GM21390 (cell line): ENCODE data around the gene PRKACB.

ENCODE experiments used
- ATAC-seq: cut with Tn5 transposase; IDR thresholded peaks from one replicate; pipeline ENCODE4 v1.9.1; 2021; ENCODE audit not compliant: unreplicated experiment

PRKACB gene

GRCh38 chr1:84155517-84155916, 11.4 kb downstream of the PRKACB start:
- no peak for ATAC-seq

GRCh38 chr1:84156210-84156621, 12.1 kb downstream of the PRKACB start:
- peak; percentile 39 for ATAC-seq

- no peak for ATAC-seq
These were observed 15.6 kb downstream of the PRKACB start for GRCh38 chr1:84159533-84160240.

DNA sequence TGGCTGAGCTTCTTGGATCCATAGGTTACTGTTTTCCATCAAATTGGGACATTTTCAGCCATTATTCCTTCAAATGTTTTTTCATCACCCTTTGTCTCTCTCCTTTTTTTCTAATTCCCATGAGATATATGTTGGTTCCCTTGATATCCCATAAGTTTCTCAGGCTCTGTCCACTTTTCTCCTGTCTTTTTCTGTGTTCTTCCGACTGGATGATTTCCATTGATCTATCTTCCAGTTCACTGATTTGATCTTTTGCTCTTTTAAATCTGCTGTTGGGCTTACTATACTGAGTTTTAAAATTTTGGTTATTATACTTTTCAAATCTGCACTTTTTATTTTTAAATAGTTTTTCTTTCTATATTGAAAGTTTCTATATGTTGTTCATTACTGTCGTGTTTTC, 18.2 kb downstream of the PRKACB start:
- no peak for ATAC-seq

DNA sequence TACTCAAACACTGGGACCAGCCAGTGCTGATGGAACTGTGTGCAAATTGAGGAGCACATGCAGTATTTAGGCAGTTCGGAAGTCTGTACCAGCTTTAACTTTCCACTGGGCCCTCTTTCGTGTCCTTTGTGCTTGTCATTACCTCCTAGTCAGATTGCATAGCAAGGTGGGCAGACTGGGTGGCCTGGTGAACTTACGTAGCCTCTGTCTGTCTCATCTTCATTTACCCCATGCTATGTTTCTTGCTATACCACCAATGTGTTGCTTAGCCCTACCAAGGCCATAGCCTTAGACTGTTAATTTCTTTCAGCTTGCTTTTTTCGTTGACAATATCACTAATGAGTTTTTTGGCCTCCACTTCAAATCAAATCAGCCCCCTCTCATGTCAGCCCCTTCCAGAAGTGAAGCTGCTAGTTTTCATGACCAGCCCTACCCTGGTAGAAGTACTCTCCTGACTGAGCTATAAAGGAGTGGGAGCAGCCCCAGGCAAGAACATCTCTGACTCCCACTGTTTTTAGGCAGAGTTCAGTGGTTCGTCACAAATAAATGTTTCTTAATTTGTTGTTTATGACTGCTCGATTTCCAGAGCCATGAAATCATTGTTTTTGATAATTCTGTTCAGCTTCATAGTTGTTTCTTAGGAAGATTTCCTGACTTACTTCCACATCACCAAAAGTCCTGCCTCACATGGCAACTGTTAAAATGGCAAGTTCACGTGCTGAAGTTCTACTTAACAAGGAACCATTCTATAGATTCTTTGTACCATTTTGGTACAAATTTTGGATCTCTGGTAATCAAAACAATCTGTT, 19.3 kb downstream of the PRKACB start:
- no peak for ATAC-seq

GRCh38 chr1:84164161-84164560, 20.1 kb downstream of the PRKACB start:
- no peak for ATAC-seq

- no peak for ATAC-seq
These were observed 20.5 kb downstream of the PRKACB start for GRCh38 chr1:84164567-84165021.

DNA sequence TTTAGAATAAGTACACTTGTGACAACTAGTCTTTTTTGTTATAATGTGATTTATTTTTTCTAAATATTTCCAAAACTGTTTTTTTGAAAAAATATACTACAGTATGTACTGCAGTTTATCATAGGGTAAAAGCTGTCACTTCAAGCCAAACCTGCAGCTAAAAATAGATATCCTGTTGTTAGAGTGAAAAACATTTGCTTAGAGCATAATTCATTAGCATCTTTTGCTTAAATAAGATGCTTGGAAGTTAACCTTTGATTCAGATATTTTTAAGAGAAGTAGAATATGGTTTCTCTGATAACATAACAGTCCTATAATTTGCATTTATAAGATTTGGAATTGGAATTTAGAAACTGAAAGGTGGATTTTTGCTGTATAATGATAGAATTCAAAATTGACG, 21.5 kb downstream of the PRKACB start:
- ATAC-seq: no peak

DNA sequence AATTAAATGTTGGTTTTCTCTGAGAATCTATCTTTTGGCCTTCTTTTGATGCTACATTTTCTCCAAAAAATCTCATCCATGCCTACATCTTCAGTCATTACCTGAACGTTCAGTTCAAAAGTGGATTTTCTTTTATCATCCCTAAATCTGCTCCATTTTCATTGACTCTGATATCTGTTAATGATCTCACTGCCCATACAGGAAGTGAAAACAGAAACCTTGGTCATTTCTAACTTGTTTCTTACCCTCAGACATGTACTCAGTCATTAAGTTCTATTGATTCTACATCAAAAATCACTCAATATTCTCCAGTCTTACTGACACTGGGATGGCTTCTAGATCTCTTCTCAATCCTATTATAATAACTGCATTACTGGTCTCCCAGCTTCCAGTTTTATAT, 22.7 kb downstream of the PRKACB start:
- ATAC-seq: peak; percentile 90

DNA sequence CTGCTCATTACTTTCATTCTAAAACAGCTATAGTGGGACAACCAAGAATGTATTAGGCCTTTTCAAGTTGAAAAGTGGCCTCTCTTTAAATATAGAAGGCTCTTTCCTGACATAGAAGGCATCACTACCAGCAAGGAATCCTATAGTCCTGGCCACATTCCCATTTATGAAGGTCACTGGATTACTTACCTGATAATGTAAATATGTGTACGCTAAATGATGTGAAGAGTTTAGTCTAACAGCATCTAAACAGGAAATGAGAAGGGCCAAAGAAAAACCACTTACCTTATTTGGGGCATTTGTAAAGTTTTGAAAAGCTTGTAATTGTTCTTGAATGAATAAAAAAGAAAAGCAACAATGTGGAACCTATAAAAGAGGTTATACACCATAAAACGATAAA, 24.7 kb downstream of the PRKACB start:
- no peak for ATAC-seq

GRCh38 chr1:84170171-84170570, 26.1 kb downstream of the PRKACB start:
- no peak for ATAC-seq

GRCh38 chr1:84171481-84171880, 27.4 kb downstream of the PRKACB start:
- ATAC-seq: no peak

DNA sequence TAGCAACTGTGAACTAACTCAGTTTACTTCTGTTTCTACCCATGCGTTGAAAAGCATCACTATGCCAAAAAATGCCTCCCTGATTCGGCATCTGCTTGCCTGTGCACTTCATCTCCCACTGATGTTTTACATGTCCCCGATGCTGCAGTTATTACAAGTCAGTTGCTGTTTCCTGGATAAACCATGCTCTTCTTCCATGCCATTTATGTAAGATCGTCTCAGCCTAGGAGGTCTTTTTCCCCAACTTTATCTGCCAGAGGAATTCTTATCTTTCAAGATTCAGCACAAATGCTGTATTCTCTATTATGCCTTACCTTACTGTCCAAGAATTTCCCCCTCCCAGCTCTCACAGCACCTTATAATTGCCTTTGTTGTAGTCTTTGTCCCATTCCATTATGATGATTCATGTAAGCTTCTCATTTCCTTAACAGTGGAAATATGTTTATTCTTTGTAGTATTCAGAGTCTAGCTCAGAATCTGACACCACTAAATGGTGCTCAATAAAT, 30.0 kb downstream of the PRKACB start:
- no peak for ATAC-seq

- ATAC-seq: no peak
These were observed 37.4 kb downstream of the PRKACB start for GRCh38 chr1:84181350-84182005.

DNA sequence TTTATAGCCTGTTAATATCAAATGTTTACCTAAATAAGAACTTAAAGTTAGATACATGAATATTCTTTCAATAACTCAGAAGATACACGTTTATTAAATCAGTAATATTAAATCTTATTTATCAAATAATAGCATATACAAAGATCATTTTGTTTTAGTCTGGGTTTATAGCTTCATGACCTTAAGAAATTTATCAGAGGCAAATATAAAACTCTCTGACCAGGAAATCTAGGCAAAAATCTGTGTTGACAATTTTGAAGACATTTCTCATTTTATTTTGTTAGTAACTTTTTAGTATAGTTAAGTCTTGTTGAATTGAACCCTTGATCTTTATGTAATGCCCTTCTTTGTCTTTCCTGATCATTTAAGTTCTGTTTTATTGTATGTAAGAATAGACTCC, 46.4 kb downstream of the PRKACB start:
- ATAC-seq: no peak

GRCh38 chr1:84192681-84193080, 48.6 kb downstream of the PRKACB start:
- no peak for ATAC-seq

- no peak for ATAC-seq
These were observed 54.8 kb downstream of the PRKACB start for GRCh38 chr1:84198832-84199231.

- no peak for ATAC-seq
These were observed 55.2 kb downstream of the PRKACB start for GRCh38 chr1:84199257-84199656.

GRCh38 chr1:84202126-84202525, 58.1 kb downstream of the PRKACB start:
- ATAC-seq: no peak

DNA sequence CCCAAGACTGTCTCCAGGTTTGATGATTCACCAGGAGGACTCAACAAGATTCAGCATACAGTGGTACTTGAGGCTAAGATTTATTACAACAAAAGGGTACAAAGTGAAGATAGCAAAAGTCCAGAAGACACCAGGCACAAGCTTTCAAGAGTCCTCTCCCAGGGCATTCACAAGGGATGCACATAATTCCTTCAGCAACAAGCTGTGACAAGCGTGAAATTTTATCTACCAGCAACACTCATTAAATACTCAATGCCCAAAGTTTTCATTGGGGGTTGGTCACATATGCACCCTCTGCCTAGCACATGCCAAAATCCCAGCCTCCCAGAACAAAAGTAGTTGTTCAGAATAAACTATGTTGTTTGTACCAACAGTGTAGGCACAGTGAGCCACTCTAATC, 62.3 kb downstream of the PRKACB start:
- no peak for ATAC-seq

DNA sequence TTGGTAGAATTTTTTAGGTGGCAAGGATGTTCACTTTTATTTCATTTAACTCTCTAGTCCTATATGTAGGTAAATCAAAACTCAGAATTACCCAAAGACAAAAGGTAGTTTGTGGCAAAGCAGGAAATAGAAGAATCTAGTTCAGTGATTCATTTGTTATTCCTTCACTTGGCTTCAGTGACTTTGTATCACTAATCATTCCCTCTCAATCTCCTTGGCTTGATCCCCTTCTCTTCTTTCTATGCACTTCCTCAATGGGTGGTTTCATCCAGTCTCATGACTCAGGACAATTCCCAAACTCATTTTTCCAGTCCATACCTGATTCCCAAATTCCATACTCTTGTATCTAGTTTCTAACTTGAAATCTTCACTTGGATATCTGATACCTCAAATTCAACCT, 64.9 kb downstream of the PRKACB start:
- no peak for ATAC-seq
